Fibroblast of lung (primary cell): ENCODE data around the gene TPGS1. TPM values are rescaled to one million over a fixed set of nuclear protein-coding genes. Genes with fewer than 3 reads are reported as not detected.

Source experiments
- DNase-seq, 2 donors: peaks; one replicate each; pipeline versions ENCODE4 v3.0.0 to v3.0.0-alpha.2; 2010; ENCODE audit warnings: low read depth in 2 of 2
- H2AFZ ChIP-seq: 2 replicates; pipeline ENCODE4 v1.5.1; 2012; ENCODE audit warnings: low read length, control low read depth, inconsistent platforms
- H3K27ac ChIP-seq: 2 replicates; pipeline ENCODE4 v1.5.1; 2011; ENCODE audit warnings: low read length, control low read depth; ENCODE audit not compliant: insufficient read depth
- H3K27me3 ChIP-seq: 2 replicates; pipeline ENCODE4 v1.5.1; 2011; ENCODE audit warnings: mild to moderate bottlenecking, low read length; ENCODE audit not compliant: control insufficient read depth, insufficient read depth
- H3K36me3 ChIP-seq: 2 replicates; pipeline ENCODE4 v1.5.1; 2011; ENCODE audit warnings: low read length; ENCODE audit not compliant: control insufficient read depth, insufficient read depth
- H3K4me1 ChIP-seq: 2 replicates; pipeline ENCODE4 v1.5.1; 2011; ENCODE audit warnings: low read length; ENCODE audit not compliant: control insufficient read depth, insufficient read depth; ENCODE audit errors: extremely low read depth
- H3K4me2 ChIP-seq: 2 replicates; pipeline ENCODE4 v1.5.1; 2011; ENCODE audit warnings: low read length, control low read depth; ENCODE audit not compliant: insufficient read depth; ENCODE audit errors: extremely low read depth
- H3K4me3 ChIP-seq, 4 experiments: fragments of 200-600 bp in 1 of 4; sonication (generic) in 1 of 4; replicated peaks in 1 of 4; 2 replicates each; pipeline ENCODE4 v1.5.1; 2011 to 2016; ENCODE audit warnings: low read length in 4 of 4, low read depth in 3 of 4, mild to moderate bottlenecking in 3 of 4, control low read depth in 2 of 4, inconsistent platforms in 1 of 4, mixed read lengths in 1 of 4; ENCODE audit not compliant: insufficient read depth in 1 of 4; ENCODE audit errors: control extremely low read depth in 1 of 4
- H3K79me2 ChIP-seq: 2 replicates; pipeline ENCODE4 v1.5.1; 2012; ENCODE audit warnings: mild to moderate bottlenecking, low read length, inconsistent platforms; ENCODE audit not compliant: control insufficient read depth, insufficient read depth
- H3K9ac ChIP-seq: 2 replicates; pipeline ENCODE4 v1.5.1; 2011; ENCODE audit warnings: mild to moderate bottlenecking, low read length, control low read depth; ENCODE audit not compliant: insufficient read depth
- H3K9me3 ChIP-seq: 2 replicates; pipeline ENCODE4 v1.5.1; 2012; ENCODE audit warnings: low read depth, low read length; ENCODE audit not compliant: control insufficient read depth, insufficient read depth
- H4K20me1 ChIP-seq: 2 replicates; pipeline ENCODE4 v1.5.1; 2011; ENCODE audit warnings: low read length; ENCODE audit not compliant: control insufficient read depth, insufficient read depth; ENCODE audit errors: extremely low read depth
- CTCF ChIP-seq, 2 donors: IDR thresholded peaks in 1 of 2; conservative IDR thresholded peaks in 1 of 2; 1 replicate in 1 of 2; 2 replicates in 1 of 2; pipeline ENCODE4 v1.5.1; 2011 to 2012; ENCODE audit warnings: low read length in 2 of 2, control low read depth in 1 of 2, inconsistent platforms in 1 of 2, low read depth in 1 of 2, mild to moderate bottlenecking in 1 of 2
- EZH2 ChIP-seq: IDR thresholded peaks from 2 replicates; pipeline ENCODE4 v1.5.1; 2012; ENCODE audit warnings: low read length, control low read depth, mild to moderate bottlenecking; ENCODE audit errors: missing control alignments
- polyA plus RNA-seq, 2 donors: library from polyadenylated mRNA; depleted of rRNA in 1 of 2; stranded (reverse) in 1 of 2; unstranded in 1 of 2; fragments of >200 nt; gene quantifications; 2 replicates each; pipeline ENCODE4 v1.2.1, GENCODE V29; 2011 to 2012; ENCODE audit warnings: missing spikeins in 1 of 2
- total RNA-seq: library from RNA; depleted of rRNA; stranded (reverse); fragments of >200 nt; gene quantifications from 2 replicates; pipeline ENCODE4 v1.2.1, GENCODE V29; 2014

TPGS1 gene
- total and polyA plus RNA-seq, 2 donors (not counting 1 experiment from before 2014, with no cell fraction given), result 2.0 to 30.1 TPM

GRCh38 chr19:539429-540030 is 32.2 kb downstream of the TPGS1 start:
- DNase-seq, result no peak

GRCh38 chr19:540867-541637 is 33.8 kb downstream of the TPGS1 start:
- Histone ChIP-seq H3K4me3 (no peak overlapping the region), H3K4me2 (no peak overlapping the region), H3K9me3 (no peaks in the 10 kb centered on the region), H3K27me3 (no peaks in the 10 kb centered on the region), H3K9ac (no peak overlapping the region), H2AFZ (no peak overlapping the region), H3K27ac (no peak overlapping the region), H3K79me2 (peaks cover 2% of the 10 kb centered on the region), H4K20me1 (no peaks in the 10 kb centered on the region), H3K4me1 (no peaks in the 10 kb centered on the region), H3K36me3 (peaks cover 21% of the 10 kb centered on the region)
- no peak for DNase-seq
- no peak for TF ChIP-seq CTCF (conservative IDR thresholded peaks at IDR 0.05 in 1 of 2, IDR thresholded peaks at IDR 0.05 in 1 of 2; ENCODE audit: low read depth in 1 of 2, low read length in 2 of 2)
- no peak for TF ChIP-seq EZH2

More at GRCh38 chr19:539429-540030, 32.2 kb downstream of the TPGS1 start:
- H3K36me3 ChIP-seq, result peaks cover 25% of the 10 kb centered on the region
- no peak for TF ChIP-seq CTCF (conservative IDR thresholded peaks at IDR 0.05 in 1 of 2, IDR thresholded peaks at IDR 0.05 in 1 of 2; ENCODE audit: low read depth in 1 of 2, low read length in 2 of 2)
- TF ChIP-seq EZH2, result no peak
- H2AFZ ChIP-seq, result no peak overlapping the region
- H3K4me3 ChIP-seq, result no peak overlapping the region
- no peak overlapping the region for H3K27ac ChIP-seq
- H3K9ac ChIP-seq, result no peak overlapping the region
- H3K9me3 ChIP-seq, result no peaks in the 10 kb centered on the region
- no peak overlapping the region for H3K4me2 ChIP-seq
- H3K27me3 ChIP-seq, result no peaks in the 10 kb centered on the region
- no peaks in the 10 kb centered on the region for H3K4me1 ChIP-seq
- peaks cover 16% of the 10 kb centered on the region for H3K79me2 ChIP-seq
- H4K20me1 ChIP-seq, result no peaks in the 10 kb centered on the region

- H4K20me1 ChIP-seq, result no peaks in the 10 kb centered on the region
- TF ChIP-seq CTCF (conservative IDR thresholded peaks at IDR 0.05 in 1 of 2, IDR thresholded peaks at IDR 0.05 in 1 of 2; ENCODE audit: low read depth in 1 of 2, low read length in 2 of 2), result no peak
- no peak for TF ChIP-seq EZH2
- no peak overlapping the region for H2AFZ ChIP-seq
- H3K9me3 ChIP-seq, result no peaks in the 10 kb centered on the region
- no peak overlapping the region for H3K4me2 ChIP-seq
- H3K27me3 ChIP-seq, result no peaks in the 10 kb centered on the region
- DNase-seq, result no peak
- no peak overlapping the region for H3K9ac ChIP-seq
- H3K4me3 ChIP-seq, result no peak overlapping the region
- no peaks in the 10 kb centered on the region for H3K4me1 ChIP-seq
- peaks cover 17% of the 10 kb centered on the region for H3K36me3 ChIP-seq
- H3K79me2 ChIP-seq, result no peaks in the 10 kb centered on the region
- H3K27ac ChIP-seq, result no peak overlapping the region
Measured at GRCh38 chr19:541699-542098, 34.4 kb downstream of the TPGS1 start.
